Measurements from ENCODE around the gene KCNMA1. TPM values are rescaled to one million over a fixed set of nuclear protein-coding genes. Genes with fewer than 3 reads are reported as not detected.

Gene KCNMA1
- total RNA-seq, 1 donor from 2014 or later: 20.6 TPM

DNA sequence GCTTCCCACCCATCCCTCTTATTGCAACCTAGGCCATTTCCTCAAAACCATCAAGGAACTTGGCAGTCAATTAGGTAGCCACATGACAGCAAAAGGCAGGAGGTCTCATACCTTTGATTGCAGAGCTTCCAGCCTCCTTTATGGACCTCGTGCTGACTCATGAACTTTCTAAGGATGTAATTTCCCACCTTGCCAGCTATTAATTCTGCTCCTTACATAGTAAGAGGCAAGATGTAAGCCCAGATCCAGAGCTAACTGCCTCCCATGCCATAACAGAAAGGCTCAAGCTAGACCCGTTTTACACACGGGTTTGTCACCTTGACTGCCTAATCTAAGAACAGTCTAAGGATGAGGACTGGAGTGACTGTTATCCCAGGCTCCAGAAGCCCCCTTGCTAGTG, 565.7 kb downstream of the KCNMA1 start:
- no peak for DNase-seq (ENCODE audit: low spot score)

DNA sequence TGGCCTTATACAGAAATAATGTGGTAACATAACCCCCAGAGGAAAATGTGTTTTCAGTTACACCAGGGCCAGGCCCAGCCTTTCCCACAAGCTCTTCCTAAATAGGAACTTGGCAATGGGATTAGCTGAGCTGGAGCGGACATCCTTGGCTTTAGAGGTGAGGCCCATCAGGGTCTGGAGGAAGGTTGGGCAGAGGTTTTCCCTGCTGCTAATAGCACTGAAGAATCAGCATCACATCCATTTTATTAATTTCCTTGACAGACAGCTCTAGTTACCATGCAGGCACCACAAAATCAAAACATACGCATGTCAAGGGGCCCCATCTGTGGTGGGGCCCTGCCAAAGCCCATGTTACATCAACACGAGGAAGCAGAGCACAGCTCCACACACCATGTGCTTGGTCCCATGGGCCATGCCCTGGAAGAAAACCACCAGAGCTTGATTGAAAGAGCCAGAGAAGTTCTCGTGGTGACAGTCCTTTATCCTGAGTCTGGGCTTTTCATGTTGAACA, 566.6 kb downstream of the KCNMA1 start:
- no peak for DNase-seq (ENCODE audit: low spot score)

DNA sequence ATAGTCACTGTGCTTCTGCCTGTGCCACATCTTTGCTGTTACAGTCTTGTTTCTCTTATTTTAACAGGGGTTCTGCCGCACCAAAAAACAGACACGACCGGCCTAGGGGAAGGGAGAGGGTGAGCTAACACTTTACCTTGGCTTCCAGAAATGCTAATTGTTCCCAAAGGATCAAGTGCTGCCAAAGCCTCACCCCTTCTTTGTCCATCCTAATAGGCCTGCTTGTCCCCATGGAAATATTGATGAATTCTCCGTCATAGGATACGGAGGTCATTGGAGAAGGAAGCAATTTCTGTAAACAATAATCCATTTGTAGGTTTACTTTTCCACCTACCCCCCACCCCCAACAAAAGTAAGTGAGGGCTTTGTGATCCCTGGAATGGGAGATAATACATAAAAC, 567.3 kb downstream of the KCNMA1 start:
- no peak for DNase-seq (ENCODE audit: low spot score)

DNA sequence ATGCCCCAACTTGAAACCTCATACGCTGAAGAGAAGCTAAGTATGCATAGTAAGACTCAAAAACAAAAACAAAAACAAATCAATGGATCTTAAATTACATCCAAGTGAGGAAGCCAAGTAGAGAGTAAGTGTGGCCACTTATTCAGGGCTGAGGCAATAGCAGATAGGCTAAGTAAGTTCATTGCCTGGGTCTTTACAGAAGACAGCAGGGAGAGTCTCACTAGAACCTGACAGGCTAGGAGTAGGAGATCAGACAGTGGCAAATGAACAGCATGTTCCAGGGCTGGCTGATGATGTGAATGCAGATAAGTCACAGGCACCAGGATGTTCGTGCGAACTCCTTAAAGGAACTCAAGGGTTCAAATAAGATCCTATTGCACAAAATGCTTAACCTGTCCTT, 568.6 kb downstream of the KCNMA1 start:
- no peak for DNase-seq (ENCODE audit: low spot score)

DNA sequence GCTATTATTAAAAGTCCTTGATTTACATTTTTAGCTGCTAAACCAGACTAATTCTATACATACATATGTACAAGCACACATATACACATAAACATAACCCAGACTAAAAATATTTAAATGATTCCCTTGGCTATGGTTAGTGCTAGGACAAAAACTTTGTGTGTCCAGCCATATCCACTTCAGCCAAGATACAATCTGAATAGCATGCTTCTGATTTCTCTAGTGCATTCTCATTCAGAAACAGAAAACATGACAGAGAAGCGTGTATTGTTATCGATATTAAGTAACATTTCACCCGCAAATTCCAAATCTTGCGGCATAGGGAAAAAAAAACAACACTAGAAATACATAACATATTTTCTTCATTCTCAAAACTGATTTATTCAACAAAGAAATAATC, 569.3 kb downstream of the KCNMA1 start:
- DNase-seq (ENCODE audit: low spot score): no peak

DNA sequence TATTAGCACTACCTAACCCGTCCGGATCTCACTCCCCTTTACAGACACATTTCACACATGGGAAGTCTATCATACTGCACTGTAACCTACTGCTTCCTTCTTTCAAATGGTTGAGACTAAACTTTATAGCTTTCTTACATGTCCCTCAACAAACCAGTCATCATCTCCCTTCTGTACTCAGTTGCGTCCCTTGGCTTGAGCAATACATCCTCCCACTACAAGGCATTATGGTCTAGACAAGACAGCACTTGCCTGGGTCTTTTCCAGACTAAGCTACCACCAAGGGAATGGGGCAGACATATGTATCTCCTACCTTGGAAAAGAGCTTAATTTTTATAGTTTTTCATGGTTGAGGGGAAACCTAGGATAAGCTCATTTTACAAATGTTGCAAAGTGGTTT, 575.2 kb downstream of the KCNMA1 start:
- no peak for DNase-seq (ENCODE audit: low spot score)

DNA sequence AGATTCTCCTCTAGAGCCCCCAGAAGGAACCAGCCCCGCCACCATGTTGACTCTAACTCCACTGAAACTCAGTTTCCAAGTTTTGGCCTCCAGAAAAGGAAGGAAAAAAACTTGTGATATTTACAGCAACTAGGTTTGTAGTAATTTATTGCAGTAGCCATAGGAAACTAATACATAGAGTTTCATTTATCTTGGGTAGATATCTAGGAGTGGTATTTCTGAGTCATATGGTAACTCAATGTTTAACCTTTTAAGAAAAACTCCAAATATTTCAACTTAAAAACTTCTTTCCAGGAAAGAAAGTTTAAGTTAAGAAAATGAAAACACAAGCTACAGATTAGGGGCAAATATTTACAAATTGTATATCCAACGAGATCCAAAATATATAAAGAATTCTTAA, 576.7 kb downstream of the KCNMA1 start:
- no peak for DNase-seq (ENCODE audit: low spot score)

DNA sequence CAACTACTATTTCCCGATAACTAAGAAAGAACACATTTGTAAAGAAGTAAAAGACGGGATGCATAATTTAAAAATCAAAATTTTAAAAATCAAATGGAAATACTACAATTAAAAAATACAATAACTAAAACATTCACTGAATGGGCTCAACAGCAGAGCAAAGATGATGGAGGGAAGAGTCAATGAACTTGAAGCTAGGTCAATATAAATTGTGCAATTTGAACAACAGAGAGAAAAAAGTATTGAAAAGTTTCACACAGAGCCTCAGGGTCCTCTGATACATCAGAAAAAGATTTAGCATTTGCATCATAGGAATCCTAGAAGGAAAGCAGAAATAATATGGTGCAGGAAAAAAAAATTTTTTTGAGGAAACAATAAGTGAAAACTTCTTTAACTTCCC, 581.0 kb downstream of the KCNMA1 start:
- no peak for DNase-seq (ENCODE audit: low spot score)

DNA sequence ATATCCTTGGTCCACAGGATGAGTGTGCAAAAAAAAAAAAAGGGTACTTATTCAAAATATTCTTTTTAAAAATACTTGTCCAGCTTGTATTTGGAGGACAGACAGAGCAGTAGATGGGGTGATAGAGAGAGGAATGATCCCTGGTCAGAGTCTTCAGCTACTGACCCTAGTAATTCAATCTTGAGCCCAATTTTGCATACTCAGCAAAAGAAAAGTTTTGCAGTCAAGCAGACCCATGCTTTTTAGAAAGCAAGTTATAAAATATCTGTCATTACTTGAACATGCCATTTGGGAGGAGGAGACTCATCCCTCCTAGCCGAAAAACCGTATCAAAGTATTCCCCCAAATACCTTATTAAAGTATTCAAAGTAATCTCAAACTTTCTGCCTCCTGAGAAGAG, 585.0 kb downstream of the KCNMA1 start:
- DNase-seq (ENCODE audit: low spot score): no peak

DNA sequence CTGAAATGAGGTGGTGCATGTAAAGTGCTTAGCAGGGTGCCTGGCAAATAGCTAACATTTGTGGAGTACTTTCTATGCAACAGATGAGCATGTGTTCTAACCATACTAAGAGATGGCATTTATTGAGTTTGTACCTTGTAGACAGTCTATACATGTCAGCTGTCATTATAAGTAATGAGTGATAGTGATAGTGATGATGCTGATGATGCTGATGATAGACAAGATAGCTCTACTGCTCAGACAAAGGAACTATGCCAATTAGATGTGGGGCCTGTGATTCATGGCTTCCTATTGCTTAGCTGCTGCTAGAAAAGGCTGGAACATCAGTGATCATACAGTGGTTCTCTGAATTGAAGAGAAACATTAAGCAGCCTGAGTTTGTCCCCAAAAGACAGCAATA, 585.8 kb downstream of the KCNMA1 start:
- no peak for DNase-seq (ENCODE audit: low spot score)

DNA sequence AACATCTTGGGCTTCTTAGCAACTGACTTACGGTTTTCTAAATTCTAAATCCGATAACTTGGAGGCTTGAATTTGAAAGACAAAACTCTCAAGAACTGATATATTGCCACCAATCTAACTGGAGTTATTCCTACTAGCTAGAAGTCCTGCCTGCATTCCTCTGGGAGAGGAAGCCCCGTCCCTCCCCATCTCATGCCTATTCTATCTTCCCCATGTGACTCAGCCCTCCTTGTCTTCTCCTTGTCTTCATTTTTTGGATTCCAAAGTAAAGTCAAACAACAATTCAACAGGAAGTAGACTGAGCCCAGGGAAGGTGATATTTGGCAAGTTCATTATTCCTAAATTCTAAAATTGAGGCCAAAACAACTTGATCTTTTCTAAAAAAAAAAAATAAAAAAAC, 587.7 kb downstream of the KCNMA1 start:
- no peak for DNase-seq (ENCODE audit: low spot score)

DNA sequence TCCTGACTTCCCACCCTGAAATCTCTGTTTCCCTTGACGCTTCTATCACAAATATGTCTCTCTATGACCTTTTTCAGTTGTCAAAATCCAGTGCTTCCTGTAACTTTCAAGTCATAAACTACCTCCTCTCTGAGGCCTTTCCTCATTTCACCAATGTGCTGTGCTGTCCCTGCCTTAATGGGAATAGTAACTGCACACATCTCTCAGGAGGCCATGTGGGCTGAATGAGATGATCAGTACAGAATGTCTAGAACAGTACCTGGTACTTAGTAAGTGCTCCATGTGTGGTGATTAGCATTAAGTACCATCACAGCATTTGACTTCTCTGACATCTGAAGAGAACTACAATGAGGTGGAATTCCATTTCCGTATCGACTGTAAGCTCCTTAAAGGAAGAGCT, 588.5 kb downstream of the KCNMA1 start:
- no peak for DNase-seq (ENCODE audit: low spot score)

DNA sequence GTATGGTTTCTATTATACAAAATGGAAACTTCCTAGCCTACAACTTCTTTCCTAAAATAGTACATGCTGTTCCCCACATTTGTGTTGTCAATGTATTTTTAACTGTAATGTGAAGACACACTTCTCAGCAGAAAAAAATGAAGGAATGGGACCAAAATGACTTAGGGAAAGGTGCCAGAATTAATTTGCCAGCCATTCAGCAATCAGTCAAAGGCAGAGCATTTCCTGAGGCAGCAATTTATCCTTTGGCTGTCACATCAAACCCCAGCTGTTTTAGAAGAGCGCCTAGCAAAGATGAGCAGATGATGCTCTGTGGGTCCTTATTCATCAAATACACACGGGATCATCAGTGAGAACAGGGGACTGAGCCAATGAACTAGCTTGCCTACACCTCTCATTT, 592.5 kb downstream of the KCNMA1 start:
- DNase-seq (ENCODE audit: low spot score): no peak

DNA sequence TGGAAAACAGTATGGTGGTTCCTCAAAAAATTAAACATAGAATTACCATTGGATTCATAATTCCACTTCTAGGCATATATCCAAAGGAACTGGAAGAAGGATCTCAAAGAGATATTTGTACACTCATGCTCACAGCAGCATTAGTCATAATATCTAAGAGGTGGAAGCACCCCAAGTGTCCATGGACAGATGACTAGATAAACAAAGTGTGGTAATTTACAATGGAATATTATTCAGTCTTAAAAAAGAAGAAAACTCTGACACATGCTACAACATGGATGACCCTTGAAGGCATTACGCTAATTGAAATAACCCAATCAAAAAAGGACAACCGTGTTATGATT, 594.2 kb downstream of the KCNMA1 start:
- DNase-seq (ENCODE audit: low spot score): no peak

DNA sequence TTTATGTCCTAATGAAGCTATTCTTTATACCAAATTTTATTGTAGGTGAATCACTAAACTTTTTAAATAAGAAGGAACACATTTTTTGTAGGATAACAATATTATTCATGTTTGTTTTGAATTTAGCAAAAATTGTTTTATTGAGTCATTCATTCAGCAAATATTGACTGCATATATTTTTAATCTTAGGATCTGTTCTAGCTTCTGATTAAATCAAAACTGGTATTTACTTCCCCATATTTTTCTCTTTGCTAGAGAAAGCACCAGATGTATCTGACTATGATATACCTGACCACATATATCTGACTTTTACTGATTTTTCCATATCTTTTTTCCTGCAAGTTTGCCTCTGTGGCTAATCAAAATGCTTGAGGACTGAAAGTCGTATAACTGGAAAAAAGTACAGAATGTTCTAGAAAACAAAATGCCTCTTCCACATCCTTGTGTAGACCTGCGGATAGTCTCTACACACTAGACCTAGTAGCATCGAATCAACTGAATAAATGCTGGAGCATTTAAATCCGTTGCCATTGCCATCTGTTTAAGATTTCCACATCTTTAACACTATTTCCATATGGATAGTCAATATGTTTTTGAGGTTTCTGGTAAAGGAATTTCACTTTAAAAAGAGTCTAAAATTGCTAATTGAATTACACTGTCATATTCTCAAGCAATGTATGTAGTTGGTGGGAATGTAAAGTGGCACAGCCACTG, 594.7 kb downstream of the KCNMA1 start:
- DNase-seq (ENCODE audit: low spot score): no peak

DNA sequence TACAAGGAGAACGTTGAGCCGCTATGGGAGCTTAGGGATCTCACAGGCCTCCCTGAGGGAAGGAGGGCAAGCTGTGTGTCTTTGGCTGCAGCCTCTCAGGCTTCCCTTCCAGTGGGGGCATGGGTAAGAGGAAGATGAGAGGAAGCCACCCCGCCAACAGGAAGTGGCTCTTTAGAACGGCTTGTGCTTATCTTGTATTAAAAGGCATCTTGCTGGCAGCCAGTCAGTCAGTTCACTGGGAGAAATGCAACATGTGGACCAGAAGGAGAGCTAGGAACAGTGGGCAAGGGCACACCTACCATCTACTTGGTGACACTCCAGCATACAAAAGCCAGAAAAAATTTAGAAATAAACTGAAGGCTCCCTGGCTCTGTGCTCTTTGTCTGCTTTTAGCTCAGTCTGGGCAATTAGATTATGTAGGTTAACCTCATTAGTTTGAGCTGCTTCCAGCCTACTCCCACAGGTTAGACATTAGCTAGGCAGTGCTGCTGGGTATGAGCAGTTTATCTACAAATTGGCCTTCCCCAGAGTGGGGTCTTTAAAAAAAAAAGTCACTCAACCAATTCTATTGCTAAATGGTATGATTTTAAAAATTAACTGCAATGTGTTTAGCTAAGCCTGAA, 595.9 kb downstream of the KCNMA1 start:
- DNase-seq (ENCODE audit: low spot score): no peak

DNA sequence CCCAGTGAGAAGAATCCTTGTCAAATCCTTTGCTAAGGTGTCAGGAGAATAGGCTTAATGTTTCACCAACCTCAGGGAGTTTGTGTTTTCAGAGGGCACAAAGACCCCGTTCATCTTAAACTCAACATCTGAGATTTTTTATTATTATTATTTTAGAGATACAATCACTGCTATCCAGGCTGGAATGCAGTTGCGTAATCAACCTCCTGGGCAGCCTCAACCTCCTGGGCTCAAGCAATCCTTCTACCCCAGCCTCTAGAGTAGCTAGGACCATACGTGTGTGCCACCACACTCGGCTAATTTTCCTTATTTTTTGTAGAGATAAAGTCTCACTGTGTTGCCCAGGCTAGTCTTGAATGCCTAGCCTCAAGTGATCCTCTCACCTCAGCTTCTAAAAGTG, 599.2 kb downstream of the KCNMA1 start:
- DNase-seq (ENCODE audit: low spot score): no peak

DNA sequence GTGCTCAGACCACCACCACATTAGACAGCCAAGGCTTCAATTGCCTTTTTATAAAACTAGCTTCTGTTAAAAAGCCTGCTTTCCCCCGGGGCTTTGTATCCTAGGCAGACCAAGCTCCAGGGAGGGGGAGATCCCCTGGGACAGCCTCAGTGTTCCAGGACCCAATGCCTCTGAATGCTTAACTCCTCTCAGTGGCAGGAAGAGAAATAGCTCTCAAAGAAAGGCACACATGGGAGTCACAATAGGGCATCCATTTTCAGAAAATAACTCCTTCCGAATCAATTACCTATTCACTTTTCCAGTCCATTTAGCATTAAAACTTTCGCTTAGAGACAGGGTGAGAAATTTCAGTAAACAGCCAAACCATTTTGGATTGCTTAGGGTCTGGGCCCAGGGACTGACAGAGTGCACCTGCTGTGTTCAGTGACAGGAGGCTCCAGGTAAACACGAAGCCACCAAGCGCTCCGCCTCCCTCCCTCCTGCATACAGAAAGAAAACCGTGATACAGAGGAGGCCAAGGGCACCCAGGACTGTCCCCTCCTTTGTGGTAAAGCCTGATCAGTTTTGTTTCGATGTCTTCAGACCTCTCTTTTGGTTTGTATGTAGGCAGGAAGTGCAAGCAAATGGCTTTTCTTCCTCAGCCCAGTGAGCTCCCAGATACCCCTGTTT, 599.7 kb downstream of the KCNMA1 start:
- no peak for DNase-seq (ENCODE audit: low spot score)

DNA sequence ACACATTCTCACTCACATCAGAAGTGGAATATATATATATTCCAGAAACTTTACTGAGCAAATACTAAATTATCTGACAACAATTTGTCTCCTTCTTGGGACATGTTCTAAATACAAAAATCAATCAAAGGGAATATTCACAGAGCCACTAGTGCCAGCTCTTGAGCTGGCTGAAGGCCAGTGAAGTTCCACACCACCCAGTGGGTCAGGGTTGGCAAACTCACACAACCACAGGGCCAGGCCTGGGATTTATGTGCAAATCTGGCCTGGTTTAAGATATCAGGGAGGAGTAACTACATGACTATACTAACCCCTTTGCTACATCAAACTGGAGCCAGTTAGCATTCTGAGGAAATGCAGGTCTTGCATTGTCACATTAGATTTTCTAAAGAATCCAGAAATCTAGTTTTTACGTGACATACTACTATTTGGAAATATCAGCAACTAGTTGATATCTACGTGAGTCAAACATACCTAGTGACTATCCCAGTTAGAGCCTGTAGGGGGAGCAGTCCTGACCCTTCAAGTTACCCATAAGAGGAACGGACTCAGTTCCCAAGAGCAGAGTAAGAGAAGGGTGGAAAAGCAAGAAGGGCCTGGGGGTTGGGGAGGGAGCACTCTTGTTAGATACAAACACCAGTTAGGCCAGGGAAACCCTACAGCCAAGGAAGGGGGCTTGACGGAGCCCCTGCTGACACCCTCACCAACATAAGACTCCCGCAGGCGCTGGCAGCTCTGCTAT, 600.4 kb downstream of the KCNMA1 start:
- DNase-seq (ENCODE audit: low spot score): no peak

DNA sequence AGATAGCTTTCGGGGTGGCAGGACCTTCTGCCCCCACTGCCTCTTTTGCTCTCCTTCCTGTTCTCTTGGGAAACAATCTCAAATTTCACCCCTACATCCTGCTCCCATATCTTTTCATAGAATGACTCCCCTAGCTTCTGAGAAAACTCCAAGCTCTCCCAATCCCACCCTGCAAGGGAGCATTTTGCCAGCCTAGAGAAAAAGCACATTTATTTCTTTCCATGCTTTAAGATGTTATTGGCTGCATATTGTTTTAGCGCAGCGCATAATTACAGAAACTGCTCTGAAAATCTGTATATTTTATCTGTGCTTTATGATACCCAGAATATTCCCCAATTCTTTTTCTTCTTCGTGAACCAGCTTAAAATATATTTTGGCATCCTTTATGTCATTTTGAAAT, 601.3 kb downstream of the KCNMA1 start:
- DNase-seq (ENCODE audit: low spot score): no peak

DNA sequence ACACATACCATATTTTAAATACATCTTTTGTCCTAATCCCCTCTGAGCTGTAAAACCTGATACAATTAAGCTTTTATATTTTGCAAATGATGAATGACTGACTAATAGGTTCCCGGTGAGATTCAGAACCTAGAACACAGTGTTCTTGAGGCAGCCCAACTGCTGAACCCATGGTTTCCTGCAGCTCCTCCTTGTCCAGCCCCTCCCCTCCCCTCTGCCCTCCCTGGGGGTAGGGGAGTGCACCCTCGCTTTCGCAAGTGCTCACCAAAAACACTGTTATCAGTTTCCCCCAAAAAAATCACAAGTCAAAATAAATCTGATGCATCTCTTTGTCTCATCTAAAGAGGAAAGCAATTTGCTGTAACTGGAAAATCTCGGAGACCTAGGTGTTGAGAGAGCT, 602.8 kb downstream of the KCNMA1 start:
- no peak for DNase-seq (ENCODE audit: low spot score)

DNA sequence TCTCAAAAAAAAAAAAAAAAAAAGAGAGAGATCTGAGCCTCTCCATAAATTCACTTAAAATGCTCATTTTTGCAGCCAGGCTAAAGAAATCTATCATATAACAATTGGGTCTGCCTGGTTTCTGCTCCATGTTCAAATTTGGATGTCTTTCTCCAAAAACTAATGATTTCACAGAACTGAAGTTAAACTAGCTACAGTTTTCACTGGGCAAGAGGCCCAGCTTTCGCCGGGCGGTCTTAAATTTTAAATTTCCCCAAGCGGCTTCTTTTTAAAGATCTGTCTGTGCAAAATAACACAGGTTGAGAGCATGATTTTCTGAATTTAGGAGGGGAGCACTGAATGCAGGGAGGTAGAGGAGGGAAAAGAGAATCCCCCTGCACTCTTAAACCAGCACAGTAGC, 603.4 kb downstream of the KCNMA1 start:
- no peak for DNase-seq (ENCODE audit: low spot score)

Measured in mesenteric fat pad (tissue), 1 donor.